ENCODE results near the gene MOB1B. TPM values are rescaled to one million over a fixed set of nuclear protein-coding genes. Genes with fewer than 3 reads are reported as not detected.

MOB1B gene
- total and polyA plus RNA-seq, 2 of the 13 experiments (the other 11 are each of a cell fraction or from before 2014, with no cell fraction given), result 3.9 to 4.0 TPM

DNA sequence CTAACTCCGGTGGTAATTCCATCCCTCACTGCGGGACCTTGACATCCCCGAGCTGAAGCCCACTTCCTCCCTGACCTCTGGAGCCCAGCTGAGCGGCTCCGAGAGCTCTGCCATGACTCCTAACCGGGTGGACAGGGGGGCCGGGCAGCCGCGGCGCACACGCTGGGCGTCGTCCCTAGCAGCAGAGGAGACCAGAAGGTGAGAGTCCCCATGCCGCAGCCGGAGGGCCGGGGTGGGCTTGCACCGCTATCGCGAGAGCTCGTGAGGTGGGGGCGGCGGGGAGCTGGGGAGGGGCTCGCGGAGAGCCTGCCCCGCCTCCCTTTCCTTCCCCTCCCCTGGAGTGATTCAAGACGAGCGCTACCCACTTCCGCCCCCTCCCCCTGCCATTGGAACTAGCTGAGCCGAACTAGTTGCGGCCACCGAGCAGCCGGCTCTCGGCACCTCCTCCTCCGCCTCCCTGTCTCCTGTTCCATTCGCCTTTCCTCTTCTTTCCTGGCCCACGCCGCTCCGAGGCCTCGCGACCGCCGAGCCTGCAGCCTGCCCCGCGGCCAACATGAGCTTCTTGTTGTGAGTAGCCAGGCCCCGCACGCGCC is at the start of gene MOB1B (continued):
- TF ChIP-seq AKNA (CRISPR knock-in tag; IDR thresholded peaks at IDR 0.05; ENCODE audit: borderline replicate concordance), result peak; percentile 44; the same call in 1 of the 2 replicates
- peak; percentile 82 for TF ChIP-seq TFAP4 (IDR thresholded peaks at IDR 0.05; ENCODE audit: borderline replicate concordance, low read depth)
- TF ChIP-seq ZNF281 (CRISPR knock-in tag; IDR thresholded peaks at IDR 0.05; ENCODE audit: borderline replicate concordance), result peak; percentile 35; the same call in 1 of the 2 replicates
- TF ChIP-seq ZSCAN21 (CRISPR knock-in tag; IDR thresholded peaks at IDR 0.05; ENCODE audit: borderline replicate concordance), result peak; percentile 66; the same call in 1 of the 2 replicates
- TF ChIP-seq, protein P1, sequence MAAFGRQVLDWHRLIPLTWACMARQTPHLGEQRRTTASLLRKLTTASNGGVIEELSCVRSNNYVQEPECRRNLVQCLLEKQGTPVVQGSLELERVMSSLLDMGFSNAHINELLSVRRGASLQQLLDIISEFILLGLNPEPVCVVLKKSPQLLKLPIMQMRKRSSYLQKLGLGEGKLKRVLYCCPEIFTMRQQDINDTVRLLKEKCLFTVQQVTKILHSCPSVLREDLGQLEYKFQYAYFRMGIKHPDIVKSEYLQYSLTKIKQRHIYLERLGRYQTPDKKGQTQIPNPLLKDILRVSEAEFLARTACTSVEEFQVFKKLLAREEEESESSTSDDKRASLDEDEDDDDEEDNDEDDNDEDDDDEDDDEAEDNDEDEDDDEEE (CRISPR knock-in tag; IDR thresholded peaks at IDR 0.05), result peak; percentile 92
- no peak for TF ChIP-seq JARID2 (CRISPR knock-in tag; IDR thresholded peaks at IDR 0.05; ENCODE audit: insufficient replicate concordance)
- peak; percentile 79; the same call in 1 of the 2 replicates for TF ChIP-seq KDM2A (CRISPR knock-in tag; IDR thresholded peaks at IDR 0.05; ENCODE audit: borderline replicate concordance, low read depth)
- TF ChIP-seq UBTF (CRISPR knock-in tag; IDR thresholded peaks at IDR 0.05), result peak; percentile 87; the same call in 1 of the 2 replicates
- TF ChIP-seq SP5 (CRISPR knock-in tag; IDR thresholded peaks at IDR 0.05; ENCODE audit: borderline replicate concordance, low read depth), result peak; percentile 75; the same call in 1 of the 2 replicates
- TF ChIP-seq ZNF460 (CRISPR knock-in tag; IDR thresholded peaks at IDR 0.05; ENCODE audit: borderline replicate concordance), result peak; percentile 34; the same call in 1 of the 2 replicates
- TF ChIP-seq TARDBP (CRISPR knock-in tag; IDR thresholded peaks at IDR 0.05), result 0 out of 2 replicates have a peak, but pooled peaks have one; percentile 55
- TF ChIP-seq SRY (CRISPR knock-in tag; IDR thresholded peaks at IDR 0.05), result no peak; the same call in 1 of the 2 replicates
